Bronchial epithelial cell (primary cell): ENCODE measurements around the gene ADAM15. TPM values are rescaled to one million over a fixed set of nuclear protein-coding genes. Genes with fewer than 3 reads are reported as not detected.

Experiments used
- DNase-seq: peaks from one replicate; pipeline ENCODE4 v3.0.0-alpha.2; 2010; ENCODE audit warnings: low read depth
- FAIRE-seq: peaks from 2 replicates; lab custom pipeline; 2011; peaks lifted over from hg19 to GRCh38; lab: Jason Lieb, UNC
- H3K27me3 ChIP-seq: 2 replicates; pipeline ENCODE4 v1.5.1; 2011; ENCODE audit warnings: low read length; ENCODE audit not compliant: control insufficient read depth, insufficient read depth
- H3K36me3 ChIP-seq: 2 replicates; pipeline ENCODE4 v1.5.1; 2011; ENCODE audit warnings: low read length; ENCODE audit not compliant: control insufficient read depth, insufficient read depth
- H3K4me3 ChIP-seq: 2 replicates; pipeline ENCODE4 v1.5.1; 2011; ENCODE audit warnings: mild to moderate bottlenecking, low read depth, low read length, control low read depth
- CTCF ChIP-seq: IDR thresholded peaks from 2 replicates; pipeline ENCODE4 v1.5.1; 2011; ENCODE audit warnings: mild to moderate bottlenecking, moderate library complexity, low read length, control low read depth, inconsistent platforms; ENCODE audit not compliant: insufficient read depth, severe bottlenecking
- total RNA-seq: library from RNA; depleted of rRNA; stranded (reverse); fragments of >200 nt; gene quantifications from 2 replicates; pipeline ENCODE4 v1.2.1, GENCODE V29; 2014

Gene ADAM15
- total RNA-seq, 1 donor from 2014 or later, result 181 TPM

DNA sequence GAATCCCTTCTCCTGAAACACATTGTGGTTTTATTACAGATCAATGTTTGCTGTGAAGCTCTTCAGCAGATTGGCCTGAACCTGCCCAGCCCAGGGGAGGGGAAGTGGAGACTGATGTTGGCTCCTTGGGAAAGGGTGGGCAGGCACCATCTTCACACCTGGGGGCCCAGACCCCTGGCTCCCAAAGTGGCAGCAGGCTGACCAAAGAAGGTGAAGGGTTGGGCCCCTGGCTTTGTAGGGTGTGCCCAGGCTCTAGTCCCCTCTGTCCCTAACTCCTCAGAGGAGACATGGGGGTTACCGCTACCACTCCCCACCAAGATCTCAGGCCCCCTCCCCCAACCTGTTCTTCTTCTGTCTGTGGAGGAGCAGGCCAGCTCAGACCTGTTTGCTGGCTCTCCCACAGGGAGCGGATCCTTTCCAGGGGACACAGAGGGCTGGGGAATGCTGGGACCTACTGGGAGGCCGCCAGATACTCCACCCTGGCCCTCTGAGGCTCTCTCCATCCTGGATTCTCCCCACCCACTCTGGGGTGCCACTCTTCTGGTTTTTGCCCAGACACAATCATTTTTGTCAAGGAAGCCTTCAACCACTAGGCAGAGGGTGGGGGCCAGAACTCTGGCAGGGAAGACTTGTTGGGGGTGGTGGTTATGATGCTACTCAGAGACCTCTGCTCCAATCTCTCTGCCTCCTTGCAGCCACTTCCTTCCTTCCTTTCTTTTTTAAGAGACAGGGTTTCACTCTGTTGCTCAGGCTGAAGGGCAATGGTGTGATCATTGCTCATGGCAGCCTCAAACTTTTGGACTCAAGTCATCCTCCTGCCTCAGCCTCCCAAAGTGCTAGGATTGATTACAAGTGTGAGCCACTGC lies 22.5 kb downstream of the ADAM15 start:
- DNase-seq (peak; percentile 45), FAIRE-seq (no peak)
- no peak for TF ChIP-seq CTCF
- Histone ChIP-seq H3K27me3 (no peaks in the 10 kb centered on the region), H3K4me3 (no peak overlapping the region), H3K36me3 (peaks cover 4% of the 10 kb centered on the region)

- TF ChIP-seq CTCF, result no peak
- no peak overlapping the region for H3K4me3 ChIP-seq
- H3K27me3 ChIP-seq, result peaks cover 3% of the 10 kb centered on the region
- DNase-seq, result no peak
- no peak for FAIRE-seq
- H3K36me3 ChIP-seq, result no peaks in the 10 kb centered on the region
Measured at GRCh38 chr1:155075535-155075934, 24.4 kb downstream of the ADAM15 start.

DNA sequence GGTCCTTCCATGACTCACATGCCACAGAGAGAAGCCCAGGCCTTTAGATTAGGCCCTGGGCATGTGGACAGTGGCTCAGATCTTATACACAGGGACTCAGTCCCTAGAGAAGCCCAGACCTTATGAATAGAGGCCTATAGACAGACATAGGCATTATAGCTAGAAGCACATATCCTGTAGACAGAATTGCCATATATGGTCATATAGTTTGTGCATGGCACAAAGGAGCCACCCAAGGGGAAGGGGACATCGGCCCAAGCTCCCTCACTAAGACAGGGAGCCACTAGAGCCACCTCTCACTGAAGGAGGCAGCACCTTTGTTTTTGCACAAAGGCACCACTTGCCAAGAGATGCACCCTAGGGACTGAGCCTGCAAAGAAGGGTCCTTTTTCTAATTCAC lies 25.3 kb downstream of the ADAM15 start:
- no peak for DNase-seq
- no peaks in the 10 kb centered on the region for H3K36me3 ChIP-seq
- no peak for TF ChIP-seq CTCF
- H3K27me3 ChIP-seq, result peaks cover 7% of the 10 kb centered on the region
- H3K4me3 ChIP-seq, result no peak overlapping the region
- FAIRE-seq, result no peak

DNA sequence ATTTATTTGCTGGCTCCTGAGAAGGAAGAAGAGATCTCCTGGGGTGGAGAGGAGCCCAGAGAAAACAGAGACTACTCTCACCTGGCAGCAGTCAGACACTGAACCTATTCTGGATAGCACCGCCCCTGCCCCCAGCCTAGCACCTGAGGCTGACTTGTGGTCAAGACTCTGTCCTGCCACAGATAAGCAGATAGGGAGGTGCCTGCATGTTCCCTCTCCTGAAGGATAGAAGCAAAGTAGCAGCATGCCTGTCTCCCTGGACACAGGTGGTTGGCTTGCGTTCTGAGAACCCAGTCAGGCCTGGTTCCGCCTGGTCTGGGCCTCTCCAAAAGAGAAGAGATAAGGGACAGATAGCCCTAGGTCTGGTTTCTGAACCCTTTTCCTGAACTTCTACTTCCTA lies 26.2 kb downstream of the ADAM15 start:
- TF ChIP-seq CTCF, result no peak
- FAIRE-seq (no peak), DNase-seq (no peak)
- H3K4me3 ChIP-seq, result no peak overlapping the region
- no peaks in the 10 kb centered on the region for H3K36me3 ChIP-seq
- H3K27me3 ChIP-seq, result peaks cover 9% of the 10 kb centered on the region

- no peak for DNase-seq
- no peak for TF ChIP-seq CTCF
Measured at GRCh38 chr1:155077758-155078445, 26.8 kb downstream of the ADAM15 start.

More at GRCh38 chr1:155077758-155078445, 26.8 kb downstream of the ADAM15 start:
- no peak for FAIRE-seq
- Histone ChIP-seq H3K27me3 (peaks cover 9% of the 10 kb centered on the region), H3K4me3 (no peak overlapping the region), H3K36me3 (no peaks in the 10 kb centered on the region)
